Measurements from ENCODE around the gene CBLC. TPM values are rescaled to one million over a fixed set of nuclear protein-coding genes. Genes with fewer than 3 reads are reported as not detected.

The CBLC gene
- under 0.01 TPM in 2 replicates for total RNA-seq

DNA sequence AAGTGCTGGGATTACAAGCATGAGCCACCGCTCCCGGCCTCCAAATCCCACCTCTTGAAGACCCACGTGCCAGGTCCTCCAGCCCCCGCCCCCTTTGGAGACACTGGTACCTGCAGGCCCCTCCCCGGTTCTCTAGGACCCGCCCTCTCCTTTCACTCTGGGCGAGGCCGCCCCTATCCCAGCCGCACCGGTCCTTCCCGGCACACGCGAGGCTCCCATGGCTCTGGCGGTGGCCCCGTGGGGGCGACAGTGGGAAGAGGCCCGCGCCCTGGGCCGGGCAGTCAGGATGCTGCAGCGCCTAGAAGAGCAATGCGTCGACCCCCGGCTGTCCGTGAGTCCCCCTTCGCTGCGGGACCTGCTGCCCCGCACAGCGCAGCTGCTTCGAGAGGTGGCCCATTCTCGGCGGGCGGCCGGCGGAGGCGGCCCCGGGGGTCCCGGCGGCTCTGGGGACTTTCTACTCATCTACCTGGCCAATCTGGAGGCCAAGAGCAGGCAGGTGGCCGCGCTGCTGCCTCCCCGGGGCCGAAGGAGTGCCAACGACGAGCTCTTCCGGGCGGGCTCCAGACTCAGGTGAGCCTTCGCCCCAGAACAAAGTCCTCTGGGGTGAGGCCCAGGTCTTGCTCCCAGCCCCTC lies at the start of gene CBLC:
Gene CBLC, plus strand, starts transcription at position 176 of the 633 bp plus-strand sequence. Its CDS starts 42 bp downstream, at position 218.
- no peak within 1 kb of the TSS for H3K4me3 ChIP-seq (ENCODE audit: low read depth, low read length)
- no peak for DNase-seq (ENCODE audit: low read depth)
- TF ChIP-seq, protein P1, sequence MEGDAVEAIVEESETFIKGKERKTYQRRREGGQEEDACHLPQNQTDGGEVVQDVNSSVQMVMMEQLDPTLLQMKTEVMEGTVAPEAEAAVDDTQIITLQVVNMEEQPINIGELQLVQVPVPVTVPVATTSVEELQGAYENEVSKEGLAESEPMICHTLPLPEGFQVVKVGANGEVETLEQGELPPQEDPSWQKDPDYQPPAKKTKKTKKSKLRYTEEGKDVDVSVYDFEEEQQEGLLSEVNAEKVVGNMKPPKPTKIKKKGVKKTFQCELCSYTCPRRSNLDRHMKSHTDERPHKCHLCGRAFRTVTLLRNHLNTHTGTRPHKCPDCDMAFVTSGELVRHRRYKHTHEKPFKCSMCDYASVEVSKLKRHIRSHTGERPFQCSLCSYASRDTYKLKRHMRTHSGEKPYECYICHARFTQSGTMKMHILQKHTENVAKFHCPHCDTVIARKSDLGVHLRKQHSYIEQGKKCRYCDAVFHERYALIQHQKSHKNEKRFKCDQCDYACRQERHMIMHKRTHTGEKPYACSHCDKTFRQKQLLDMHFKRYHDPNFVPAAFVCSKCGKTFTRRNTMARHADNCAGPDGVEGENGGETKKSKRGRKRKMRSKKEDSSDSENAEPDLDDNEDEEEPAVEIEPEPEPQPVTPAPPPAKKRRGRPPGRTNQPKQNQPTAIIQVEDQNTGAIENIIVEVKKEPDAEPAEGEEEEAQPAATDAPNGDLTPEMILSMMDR (IDR thresholded peaks at IDR 0.05; ENCODE audit: insufficient read depth, low read depth, low read length): no peak

GRCh38 chr19:44728178-44728577 lies 49.5 kb upstream of the CBLC start:
- no peak overlapping the region for H3K4me3 ChIP-seq (ENCODE audit: low read depth, low read length)
- no peak for DNase-seq (ENCODE audit: low read depth)
- TF ChIP-seq, protein P1 (IDR thresholded peaks at IDR 0.05; ENCODE audit: insufficient read depth, low read depth, low read length): no peak

DNA sequence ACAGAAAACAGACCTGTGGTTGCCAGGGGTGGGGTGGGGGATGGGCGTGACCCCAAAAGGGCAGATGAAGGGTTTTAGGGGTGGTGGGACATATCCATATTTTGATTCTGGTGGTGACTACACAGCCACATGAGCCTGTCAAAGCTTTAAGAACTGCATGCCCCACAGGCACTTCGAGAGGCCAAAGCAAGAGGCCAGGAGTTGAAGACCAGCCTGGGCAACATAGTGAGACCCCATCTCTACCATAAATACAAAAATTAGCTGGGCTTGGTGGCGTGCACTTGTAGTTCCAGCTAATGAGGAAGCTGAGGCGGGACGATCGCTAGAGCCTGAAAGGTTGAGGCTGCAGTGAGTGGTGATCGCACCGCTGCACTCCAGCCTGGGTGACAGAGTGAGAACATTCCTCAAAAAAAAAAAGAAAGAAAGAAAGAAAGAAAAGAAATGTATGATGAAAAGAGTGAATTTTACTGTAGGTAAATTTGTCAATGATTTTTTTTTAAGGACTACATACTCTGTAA lies 48.1 kb upstream of the CBLC start:
- H3K4me3 ChIP-seq (ENCODE audit: low read depth, low read length): no peak overlapping the region
- DNase-seq (ENCODE audit: low read depth): no peak
- TF ChIP-seq, protein P1 (IDR thresholded peaks at IDR 0.05; ENCODE audit: insufficient read depth, low read depth, low read length): no peak

GRCh38 chr19:44731081-44731480 lies 46.6 kb upstream of the CBLC start:
- H3K4me3 ChIP-seq (ENCODE audit: low read depth, low read length): no peak overlapping the region
- no peak for DNase-seq (ENCODE audit: low read depth)
- TF ChIP-seq, protein P1 (IDR thresholded peaks at IDR 0.05; ENCODE audit: insufficient read depth, low read depth, low read length): no peak

DNA sequence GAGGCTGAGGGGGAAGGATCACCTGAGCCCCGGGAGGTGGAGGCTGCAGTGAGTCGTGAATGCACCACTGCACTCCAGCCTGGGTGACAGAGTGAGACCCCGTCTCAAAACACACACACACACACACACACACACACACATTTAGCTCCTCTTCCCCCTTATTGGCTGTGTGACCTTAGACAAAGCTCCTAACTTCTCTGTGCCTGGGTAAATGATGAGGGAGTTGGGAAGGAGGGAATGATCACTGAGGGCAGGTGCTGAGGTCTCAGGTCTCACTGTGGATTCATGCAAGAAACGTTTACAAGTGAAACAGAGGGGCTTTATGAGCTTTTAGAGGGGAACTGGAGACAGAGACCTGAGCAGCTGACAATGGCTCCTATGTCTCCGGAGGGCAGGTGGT lies 46.1 kb upstream of the CBLC start:
- TF ChIP-seq, protein P1 (IDR thresholded peaks at IDR 0.05; ENCODE audit: insufficient read depth, low read depth, low read length): no peak
- no peak overlapping the region for H3K4me3 ChIP-seq (ENCODE audit: low read depth, low read length)
- no peak for DNase-seq (ENCODE audit: low read depth)

DNA sequence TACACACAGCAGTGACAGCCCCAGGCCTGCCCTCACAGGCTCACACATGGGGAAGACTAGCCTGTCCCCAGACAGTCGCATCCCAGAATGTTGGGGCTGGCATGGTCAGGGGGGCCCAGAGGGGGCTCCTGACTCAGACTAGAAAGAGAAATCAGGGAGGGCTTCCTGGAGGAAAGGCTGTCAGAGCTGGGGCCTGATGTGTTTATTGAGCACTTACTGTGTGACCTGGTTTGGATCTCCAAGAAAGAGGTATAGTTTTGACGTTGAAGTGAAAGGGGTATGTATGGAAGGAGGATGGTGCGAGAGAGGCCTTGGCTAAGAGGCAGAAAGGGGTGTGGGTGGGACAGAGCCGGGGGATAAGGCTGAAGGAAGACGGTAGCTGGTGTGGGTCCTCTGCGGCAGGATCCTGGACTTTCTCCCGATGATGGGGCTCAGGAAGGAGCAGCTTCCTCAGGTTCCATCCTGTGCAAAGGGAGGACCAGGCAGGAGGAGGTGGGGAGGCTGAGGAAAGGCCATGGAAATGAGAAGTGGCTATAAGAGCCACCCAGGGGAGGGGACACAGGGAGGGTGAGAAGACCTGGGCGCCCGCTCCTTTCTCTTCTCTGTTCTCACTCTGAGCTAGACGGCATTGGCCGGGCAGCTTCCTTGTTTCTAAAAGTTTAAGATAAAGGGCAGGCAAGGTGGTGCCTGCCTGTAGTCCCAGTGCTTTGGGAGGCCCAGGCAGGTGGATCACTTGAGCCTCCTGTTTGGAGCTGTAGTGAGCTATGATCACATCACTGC lies 45.3 kb upstream of the CBLC start:
- H3K4me3 ChIP-seq (ENCODE audit: low read depth, low read length): no peak overlapping the region
- TF ChIP-seq, protein P1 (IDR thresholded peaks at IDR 0.05; ENCODE audit: insufficient read depth, low read depth, low read length): no peak
- DNase-seq (ENCODE audit: low read depth): no peak
